Muscle of leg (tissue), 16 donors: ENCODE data around the gene GLI1. TPM values are rescaled to one million over a fixed set of nuclear protein-coding genes. Genes with fewer than 3 reads are reported as not detected.
"Not testable (repeated sequence)": the region's sequence is repeated elsewhere in the genome, so short reads cannot be mapped to it uniquely, and the experiment has no call there.

Experiments
- DNase-seq: peaks from one replicate; pipeline ENCODE4 v3.0.0; 2013
- H3K27ac ChIP-seq: one replicate; pipeline ENCODE4 v1.5.1; 2013; ENCODE audit warnings: mild to moderate bottlenecking, low read length, control low read depth
- H3K27me3 ChIP-seq: one replicate; pipeline ENCODE4 v1.6.1; 2013; ENCODE audit warnings: low read length; ENCODE audit not compliant: control insufficient read depth, insufficient read depth
- H3K36me3 ChIP-seq: one replicate; pipeline ENCODE4 v1.6.1; 2013; ENCODE audit warnings: low read length; ENCODE audit not compliant: control insufficient read depth, insufficient read depth
- H3K4me1 ChIP-seq: one replicate; pipeline ENCODE4 v1.6.1; 2013; ENCODE audit warnings: low read length; ENCODE audit not compliant: control insufficient read depth, insufficient read depth
- H3K4me3 ChIP-seq: one replicate; pipeline ENCODE4 v1.5.1; 2013; ENCODE audit warnings: low read length, control low read depth
- H3K9me3 ChIP-seq: replicated peaks from 2 replicates; pipeline ENCODE4 v1.6.1; 2013; ENCODE audit warnings: low read depth, low read length; ENCODE audit not compliant: control insufficient read depth
- WGBS: methylation state at CpG from one replicate; pipeline ENCODE4 v1.1.5; 2013; ENCODE audit warnings: missing lambda C conversion rate; ENCODE audit not compliant: insufficient coverage; 5-methylcytosine and 5-hydroxymethylcytosine counted together
- long read RNA-seq, 11 donors: transcript quantifications; one replicate each; lab custom pipeline, GENCODE V29; 2026
- polyA plus RNA-seq, 8 donors: library from polyadenylated mRNA; unstranded; fragments of 120-200 nt; gene quantifications; one replicate each; pipeline versions ENCODE4 v1.2.1 to v1.2.3, GENCODE V29; 2013; ENCODE audit warnings: inconsistent platforms in 1 of 8, low replicate concordance in 1 of 8; ENCODE audit not compliant: insufficient read length in 8 of 8, insufficient read depth in 1 of 8
- total RNA-seq: library from RNA; stranded (reverse); fragments of 120-200 nt; gene quantifications from one replicate; pipeline ENCODE4 v1.2.4, GENCODE V29; 2013

GLI1 gene
- total RNA-seq = 7.1 TPM
- 10 to 100 TPM in 4 of 8 donors, 1 to 10 TPM in 4; 8.4 to 16.2 (median 9.9) TPM for polyA plus RNA-seq
- long read RNA-seq, donor 1 = 0 reads
- long read RNA-seq, donor 2 = 0 reads
- long read RNA-seq, donor 3, partial matches to known transcripts = 0 of 2 reads
- long read RNA-seq, donor 3, other reads (novel, unspliced or antisense) = 0 of 2 reads
- long read RNA-seq, donor 4 = 0 reads
- long read RNA-seq, donor 5, partial matches to known transcripts = 0 of 2 reads
- long read RNA-seq, donor 5, other reads (novel, unspliced or antisense) = 0 of 2 reads
- long read RNA-seq, donor 6 = 0 reads
- long read RNA-seq, donor 7 = 0 reads
- long read RNA-seq, donor 8 = 0 reads
- long read RNA-seq, donor 9 = 0 reads
- long read RNA-seq, donor 10, partial matches to known transcripts = 0 of 2 reads
- long read RNA-seq, donor 10, other reads (novel, unspliced or antisense) = 0 of 2 reads
- long read RNA-seq, donor 11, partial matches to known transcripts = 0 of 1 reads
- long read RNA-seq, donor 11, other reads (novel, unspliced or antisense) = 0 of 1 reads

GRCh38 chr12:57459750-57460467 is at the start of gene GLI1:
Gene GLI1 (plus strand): TSS chr12:57459785. CDS start chr12:57463692, 3,907 bp downstream.
- H3K27ac ChIP-seq = peak within 1 kb of the TSS; percentile 89
- no peaks in the 10 kb centered on the region for H3K9me3 ChIP-seq
- peaks cover 20% of the 10 kb centered on the region for H3K27me3 ChIP-seq
- peaks cover 2% of the 10 kb centered on the region for H3K36me3 ChIP-seq
- DNase-seq = peak; percentile 51
- 0% methylated on average over 5 of the region's 36 CpGs for WGBS
- H3K4me3 ChIP-seq = peak within 1 kb of the TSS; percentile 62
- H3K4me1 ChIP-seq = peaks cover 59% of the 10 kb centered on the region

- Histone ChIP-seq H3K27me3 (no peaks in the 10 kb centered on the region), H3K9me3 (no peaks in the 10 kb centered on the region), H3K4me3 (no peak overlapping the region), H3K27ac (no peak overlapping the region), H3K4me1 (no peaks in the 10 kb centered on the region), H3K36me3 (no peaks in the 10 kb centered on the region)
- 97% methylated on average over 3 of the region's 4 CpGs for WGBS
- DNase-seq = no peak
Measured at GRCh38 chr12:57410534-57410933, 49.1 kb upstream of the GLI1 start.

- not testable (repeated sequence) for H3K36me3 ChIP-seq, H3K9me3 ChIP-seq, H3K27ac ChIP-seq, H3K27me3 ChIP-seq, H3K4me3 ChIP-seq, H3K4me1 ChIP-seq, DNase-seq
- WGBS = no CpG with 5 or more reads among the region's 6 CpGs
Measured at GRCh38 chr12:57414160-57414559, 45.4 kb upstream of the GLI1 start.

- no peaks in the 10 kb centered on the region for H3K4me1 ChIP-seq
- no peak overlapping the region for H3K4me3 ChIP-seq
- H3K27me3 ChIP-seq = no peaks in the 10 kb centered on the region
- H3K9me3 ChIP-seq = no peaks in the 10 kb centered on the region
- no peaks in the 10 kb centered on the region for H3K36me3 ChIP-seq
- no CpG with 5 or more reads among the region's 2 CpGs for WGBS
- DNase-seq = no peak
- H3K27ac ChIP-seq = no peak overlapping the region
Measured at GRCh38 chr12:57415088-57415487, 44.5 kb upstream of the GLI1 start.

GRCh38 chr12:57416039-57416996 is 43.3 kb upstream of the GLI1 start:
- WGBS = 94% methylated on average over 7 of the region's 8 CpGs
- Histone ChIP-seq H3K36me3 (peaks cover 6% of the 10 kb centered on the region), H3K27me3 (no peaks in the 10 kb centered on the region), H3K4me3 (no peak overlapping the region), H3K9me3 (no peaks in the 10 kb centered on the region), H3K4me1 (no peaks in the 10 kb centered on the region), H3K27ac (no peak overlapping the region)
- DNase-seq = no peak

GRCh38 chr12:57418255-57418654 is 41.3 kb upstream of the GLI1 start:
- Histone ChIP-seq H3K27me3 (no peaks in the 10 kb centered on the region), H3K27ac (no peak overlapping the region), H3K4me1 (no peaks in the 10 kb centered on the region), H3K4me3 (no peak overlapping the region), H3K9me3 (no peaks in the 10 kb centered on the region), H3K36me3 (peaks cover 16% of the 10 kb centered on the region)
- DNase-seq = no peak
- 85% methylated on average over 2 of the region's 9 CpGs for WGBS

- H3K4me3 ChIP-seq = no peak overlapping the region
- H3K4me1 ChIP-seq = no peaks in the 10 kb centered on the region
- DNase-seq = no peak
- H3K27me3 ChIP-seq = no peaks in the 10 kb centered on the region
- no peaks in the 10 kb centered on the region for H3K9me3 ChIP-seq
- WGBS = 91% methylated on average over 2 of the region's 2 CpGs
- no peak overlapping the region for H3K27ac ChIP-seq
- H3K36me3 ChIP-seq = peaks cover 22% of the 10 kb centered on the region
Measured at GRCh38 chr12:57419495-57419894, 40.1 kb upstream of the GLI1 start.

- Histone ChIP-seq H3K9me3 (no peaks in the 10 kb centered on the region), H3K27ac (no peak overlapping the region), H3K36me3 (peaks cover 22% of the 10 kb centered on the region), H3K4me3 (no peak overlapping the region), H3K27me3 (no peaks in the 10 kb centered on the region), H3K4me1 (no peaks in the 10 kb centered on the region)
- WGBS = 97% methylated on average over 5 of the region's 5 CpGs
- DNase-seq = no peak
Measured at GRCh38 chr12:57420482-57420881, 39.1 kb upstream of the GLI1 start.

GRCh38 chr12:57426948-57427347 is 32.6 kb upstream of the GLI1 start:
- not testable (repeated sequence) for H3K27me3 ChIP-seq, H3K4me1 ChIP-seq, H3K9me3 ChIP-seq, H3K4me3 ChIP-seq, H3K27ac ChIP-seq, DNase-seq
- 90% methylated on average over 5 of the region's 10 CpGs for WGBS
- peaks cover 16% of the 10 kb centered on the region for H3K36me3 ChIP-seq
